Keratinocyte (primary cell): ENCODE data around the gene STX17. TPM values are rescaled to one million over a fixed set of nuclear protein-coding genes. Genes with fewer than 3 reads are reported as not detected.

Experiments
- DNase-seq: peaks from one replicate; pipeline ENCODE4 v3.0.0-alpha.2; 2011; ENCODE audit warnings: low read depth, missing footprints, low spot score
- FAIRE-seq: peaks from 2 replicates; lab custom pipeline; 2011; peaks lifted over from hg19 to GRCh38; lab: Jason Lieb, UNC
- H2AFZ ChIP-seq: 2 replicates; pipeline ENCODE4 v1.6.0; 2012; ENCODE audit warnings: low read length, control low read depth, inconsistent platforms; ENCODE audit not compliant: control insufficient read depth
- H3K27ac ChIP-seq: 2 replicates; pipeline ENCODE4 v1.5.1; 2011; ENCODE audit warnings: low read length; ENCODE audit not compliant: control insufficient read depth, insufficient read depth
- H3K27me3 ChIP-seq: 3 replicates; pipeline ENCODE4 v1.6.0; 2011; ENCODE audit warnings: low read length; ENCODE audit not compliant: control insufficient read depth, insufficient read depth; ENCODE audit errors: extremely low read depth
- H3K36me3 ChIP-seq, 2 experiments: 2 replicates in 1 of 2; 3 replicates in 1 of 2; pipeline ENCODE4 v1.5.1; 2011; ENCODE audit warnings: low read length in 2 of 2, mild to moderate bottlenecking in 1 of 2; ENCODE audit not compliant: control insufficient read depth in 2 of 2, insufficient read depth in 2 of 2; ENCODE audit errors: extremely low read depth in 1 of 2
- H3K4me1 ChIP-seq: 3 replicates; pipeline ENCODE4 v1.5.1; 2011; ENCODE audit warnings: low read length; ENCODE audit not compliant: control insufficient read depth, insufficient read depth; ENCODE audit errors: extremely low read depth
- H3K4me2 ChIP-seq: 3 replicates; pipeline ENCODE4 v1.6.0; 2011; ENCODE audit warnings: low read depth, low read length; ENCODE audit not compliant: control insufficient read depth, insufficient read depth; ENCODE audit errors: extremely low read depth
- H3K4me3 ChIP-seq, 3 experiments: fragments of 200-600 bp in 1 of 3; sonication (generic) in 1 of 3; 2 replicates in 2 of 3; 3 replicates in 1 of 3; pipeline ENCODE4 v1.5.1; 2011 to 2016; ENCODE audit warnings: low read length in 3 of 3, mild to moderate bottlenecking in 3 of 3, control low read depth in 2 of 3, inconsistent platforms in 1 of 3, low read depth in 1 of 3, mixed read lengths in 1 of 3, mixed run types in 1 of 3, moderate library complexity in 1 of 3; ENCODE audit not compliant: control insufficient read depth in 2 of 3, insufficient read depth in 2 of 3; ENCODE audit errors: extremely low read depth in 1 of 3
- H3K79me2 ChIP-seq: 2 replicates; pipeline ENCODE4 v1.6.0; 2012; ENCODE audit warnings: low read length; ENCODE audit not compliant: control insufficient read depth, insufficient read depth
- H3K9ac ChIP-seq: 3 replicates; pipeline ENCODE4 v1.6.0; 2011; ENCODE audit warnings: low read length; ENCODE audit not compliant: control insufficient read depth, insufficient read depth; ENCODE audit errors: extremely low read depth
- H3K9me1 ChIP-seq: 3 replicates; pipeline ENCODE4 v1.6.0; 2011; ENCODE audit warnings: low read length; ENCODE audit not compliant: control insufficient read depth, insufficient read depth; ENCODE audit errors: extremely low read depth
- H3K9me3 ChIP-seq: 2 replicates; pipeline ENCODE4 v1.5.1; 2012; ENCODE audit warnings: low read depth, low read length; ENCODE audit not compliant: control insufficient read depth
- H4K20me1 ChIP-seq: 3 replicates; pipeline ENCODE4 v1.6.0; 2011; ENCODE audit warnings: low read length; ENCODE audit not compliant: control insufficient read depth, insufficient read depth; ENCODE audit errors: extremely low read depth
- EZH2 ChIP-seq: IDR thresholded peaks from one replicate; pipeline ENCODE4 v1.6.1; 2012; ENCODE audit warnings: inconsistent platforms, mild to moderate bottlenecking, low read length, moderate library complexity
- dilution Hi-C: fragments of 300-500 bp; cut with MboI; formaldehyde crosslinking; loops from one replicate; pipeline ENCODE4 v1.7.0; 2020; ENCODE audit warnings: low sequenced_read_pairs; ENCODE audit not compliant: extremely low pct_ligation_motif_present
- polyA plus RNA-seq, 5 experiments: library from polyadenylated mRNA; depleted of rRNA in 3 of 5; stranded (reverse) in 3 of 5; stranded (forward) in 1 of 5; unstranded in 1 of 5; fragments of >200 nt; gene quantifications; 1 replicate in 1 of 5; 2 replicates in 3 of 5; 3 replicates in 1 of 5; pipeline versions ENCODE4 v1.2.1 to v1.2.3, GENCODE V29; 2011 to 2012; ENCODE audit warnings: missing spikeins in 2 of 5, low read depth in 1 of 5, low replicate concordance in 1 of 5
- TF ChIP-seq, protein P1 (sequence below), 3 experiments: IDR thresholded peaks in 1 of 3; conservative IDR thresholded peaks in 1 of 3; optimal IDR thresholded peaks in 1 of 3; 2 replicates in 2 of 3; 3 replicates in 1 of 3; pipeline versions ENCODE3 to v1.5.1; 2011; ENCODE audit warnings: low read length in 3 of 3, mild to moderate bottlenecking in 3 of 3, moderate library complexity in 2 of 3, control low read depth in 1 of 3, inconsistent platforms in 1 of 3; ENCODE audit not compliant: insufficient read depth in 2 of 3; ENCODE audit errors: extremely low read depth in 1 of 3

Gene STX17
- polyA plus RNA-seq, 1 donor (not counting 4 experiments of a cell fraction or from before 2014, with no cell fraction given) = 12.6 TPM

DNA sequence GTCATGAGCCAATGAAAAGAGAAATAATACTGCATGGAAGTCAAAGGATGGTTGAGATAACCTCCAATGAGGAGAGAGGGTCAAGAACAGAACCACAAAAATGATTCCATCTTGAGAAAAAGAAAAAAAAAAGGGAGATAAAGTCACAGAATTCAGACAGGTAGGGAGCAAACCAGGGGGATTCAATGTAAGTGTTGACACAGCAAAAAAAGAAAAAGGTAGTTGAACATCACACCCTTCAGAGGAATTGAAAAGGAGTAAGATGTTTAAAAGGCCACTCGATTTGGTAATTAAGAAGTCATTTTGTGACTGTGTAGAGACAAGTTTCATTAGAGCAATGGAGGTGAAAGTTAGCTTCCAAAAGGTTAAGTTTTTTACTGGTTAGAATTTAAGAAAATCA lies 113.1 kb downstream of the STX17 start:
- no peak for DNase-seq
- Histone ChIP-seq H4K20me1 (no peaks in the 10 kb centered on the region), H3K79me2 (no peaks in the 10 kb centered on the region), H3K4me3 (no peak overlapping the region), H3K36me3 (peaks cover 8 to 9% of the 10 kb centered on the region in 2 experiments), H3K9ac (no peak overlapping the region), H3K9me1 (no peaks in the 10 kb centered on the region), H3K4me1 (no peaks in the 10 kb centered on the region), H2AFZ (no peak overlapping the region), H3K27me3 (no peaks in the 10 kb centered on the region), H3K27ac (no peak overlapping the region), H3K4me2 (no peak overlapping the region), H3K9me3 (no peaks in the 10 kb centered on the region)
- TF ChIP-seq, protein P1, sequence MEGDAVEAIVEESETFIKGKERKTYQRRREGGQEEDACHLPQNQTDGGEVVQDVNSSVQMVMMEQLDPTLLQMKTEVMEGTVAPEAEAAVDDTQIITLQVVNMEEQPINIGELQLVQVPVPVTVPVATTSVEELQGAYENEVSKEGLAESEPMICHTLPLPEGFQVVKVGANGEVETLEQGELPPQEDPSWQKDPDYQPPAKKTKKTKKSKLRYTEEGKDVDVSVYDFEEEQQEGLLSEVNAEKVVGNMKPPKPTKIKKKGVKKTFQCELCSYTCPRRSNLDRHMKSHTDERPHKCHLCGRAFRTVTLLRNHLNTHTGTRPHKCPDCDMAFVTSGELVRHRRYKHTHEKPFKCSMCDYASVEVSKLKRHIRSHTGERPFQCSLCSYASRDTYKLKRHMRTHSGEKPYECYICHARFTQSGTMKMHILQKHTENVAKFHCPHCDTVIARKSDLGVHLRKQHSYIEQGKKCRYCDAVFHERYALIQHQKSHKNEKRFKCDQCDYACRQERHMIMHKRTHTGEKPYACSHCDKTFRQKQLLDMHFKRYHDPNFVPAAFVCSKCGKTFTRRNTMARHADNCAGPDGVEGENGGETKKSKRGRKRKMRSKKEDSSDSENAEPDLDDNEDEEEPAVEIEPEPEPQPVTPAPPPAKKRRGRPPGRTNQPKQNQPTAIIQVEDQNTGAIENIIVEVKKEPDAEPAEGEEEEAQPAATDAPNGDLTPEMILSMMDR (optimal IDR thresholded peaks at IDR 0.05 in 1 of 3, IDR thresholded peaks at IDR 0.05 in 1 of 3, conservative IDR thresholded peaks at IDR 0.05 in 1 of 3; ENCODE audit: extremely low read depth in 1 of 3, insufficient read depth in 2 of 3, low read length in 3 of 3) = no peak
- TF ChIP-seq EZH2 = no peak
- no peak for FAIRE-seq
- dilution Hi-C loops = no loop called here

Other genes with a start within 250 kb of the STX17 start
- 0.13 to 0.16 TPM in 2 of 3 replicates, not detected in the other for gene NR4A3, start 84.8 kb upstream of the STX17 start, polyA plus RNA-seq
- 10.9 to 17.6 TPM (median 15.2 TPM) in 3 replicates for gene ERP44, start 192.3 kb downstream of the STX17 start, polyA plus RNA-seq
- 16.0 to 21.1 TPM (median 18.2 TPM) in 3 replicates for gene INVS, start 192.6 kb downstream of the STX17 start, polyA plus RNA-seq